ENCODE results near the gene ARHGEF19.
"Not testable (repeated sequence)": the region's sequence is repeated elsewhere in the genome, so short reads cannot be mapped to it uniquely, and the experiment has no call there.

Gene ARHGEF19

GRCh38 chr1:16231331-16232315 is 19.2 kb upstream of the ARHGEF19 start:
- H3K9me3 ChIP-seq (ENCODE audit: control insufficient read depth, low read depth, low read length): no peaks in the 10 kb centered on the region
- H3K9ac ChIP-seq (ENCODE audit: low read length): no peak overlapping the region
- peaks cover 38% of the 10 kb centered on the region for H3K27me3 ChIP-seq (ENCODE audit: control insufficient read depth, insufficient read depth, low read length)
- no peak overlapping the region for H3K4me3 ChIP-seq (ENCODE audit: low read length)
- H3K36me3 ChIP-seq (ENCODE audit: control insufficient read depth, low read depth, low read length): no peaks in the 10 kb centered on the region
- H3K27ac ChIP-seq (ENCODE audit: low read length): no peak overlapping the region
- peaks cover 9% of the 10 kb centered on the region for H3K4me1 ChIP-seq (ENCODE audit: control insufficient read depth, low read depth, low read length)

DNA sequence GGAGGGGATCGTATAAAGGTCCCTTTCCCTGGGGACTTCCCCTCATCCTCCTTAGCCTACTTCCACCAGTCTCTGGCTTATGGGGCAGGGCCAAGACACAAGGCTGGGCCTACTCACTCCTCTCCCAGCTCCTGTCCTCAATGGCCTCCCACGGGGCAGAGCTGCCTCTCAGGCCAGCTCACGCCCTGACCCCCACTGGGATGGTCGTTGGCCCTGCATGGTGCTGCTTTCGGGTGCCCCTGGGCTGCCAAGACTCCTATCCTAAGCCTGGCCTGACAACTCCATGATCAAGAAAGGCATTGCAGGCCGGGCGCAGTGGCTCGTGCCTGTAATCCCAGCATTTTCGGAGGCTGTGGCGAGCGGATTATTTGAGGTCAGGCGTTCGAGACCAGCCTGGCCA is 18.3 kb upstream of the ARHGEF19 start:
- peaks cover 42% of the 10 kb centered on the region for H3K27me3 ChIP-seq (ENCODE audit: control insufficient read depth, insufficient read depth, low read length)
- H3K36me3 ChIP-seq (ENCODE audit: control insufficient read depth, low read depth, low read length): no peaks in the 10 kb centered on the region
- H3K4me3 ChIP-seq (ENCODE audit: low read length): no peak overlapping the region
- peaks cover 15% of the 10 kb centered on the region for H3K4me1 ChIP-seq (ENCODE audit: control insufficient read depth, low read depth, low read length)
- no peak overlapping the region for H3K9ac ChIP-seq (ENCODE audit: low read length)
- H3K27ac ChIP-seq (ENCODE audit: low read length): no peak overlapping the region
- H3K9me3 ChIP-seq (ENCODE audit: control insufficient read depth, low read depth, low read length): no peaks in the 10 kb centered on the region

GRCh38 chr1:16229976-16230740 is 17.7 kb upstream of the ARHGEF19 start:
- Histone ChIP-seq H3K27me3 (ENCODE audit: control insufficient read depth, insufficient read depth, low read length) (peaks cover 48% of the 10 kb centered on the region), H3K9me3 (ENCODE audit: control insufficient read depth, low read depth, low read length) (no peaks in the 10 kb centered on the region), H3K36me3 (ENCODE audit: control insufficient read depth, low read depth, low read length) (no peaks in the 10 kb centered on the region), H3K27ac (ENCODE audit: low read length) (no peak overlapping the region), H3K9ac (ENCODE audit: low read length) (no peak overlapping the region), H3K4me1 (ENCODE audit: control insufficient read depth, low read depth, low read length) (peaks cover 15% of the 10 kb centered on the region), H3K4me3 (ENCODE audit: low read length) (no peak overlapping the region)

DNA sequence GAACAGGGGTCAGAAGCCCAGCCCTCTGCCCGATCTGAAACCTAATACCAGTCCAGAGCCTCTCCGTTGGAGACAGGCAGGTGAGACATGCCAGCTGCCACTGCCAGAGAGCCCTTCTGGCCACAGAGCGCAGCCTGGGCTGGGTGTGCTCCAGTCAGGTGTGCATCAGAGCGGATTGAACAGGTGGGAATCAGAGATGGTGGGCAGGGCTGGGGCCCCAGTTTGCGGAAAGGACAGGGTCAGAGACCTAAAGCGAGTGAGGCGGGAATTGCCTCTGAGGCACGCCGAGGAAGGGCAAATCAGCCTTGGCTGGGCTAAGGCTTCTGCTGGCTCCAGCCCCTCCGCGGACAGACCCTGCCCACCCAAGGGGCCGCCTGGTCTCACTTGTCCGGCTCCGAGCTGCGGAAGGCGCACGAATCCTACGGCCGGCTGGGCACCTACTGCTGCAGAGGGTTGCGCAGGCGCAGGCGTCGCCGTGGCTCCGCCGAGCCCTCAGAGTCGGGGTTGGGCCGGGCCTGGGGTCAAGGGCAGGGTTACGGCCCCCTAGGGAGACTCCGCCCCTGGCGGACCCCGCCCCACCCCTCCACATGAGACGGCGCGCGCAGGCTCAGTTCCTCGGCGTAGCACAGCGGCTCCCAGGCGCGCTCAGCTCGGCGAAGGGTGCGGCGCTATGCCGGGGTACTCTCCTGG is 14.2 kb upstream of the ARHGEF19 start:
- Histone ChIP-seq H3K27me3 (ENCODE audit: control insufficient read depth, insufficient read depth, low read length) (peaks cover 64% of the 10 kb centered on the region), H3K27ac (ENCODE audit: low read length) (no peak overlapping the region), H3K9me3 (ENCODE audit: control insufficient read depth, low read depth, low read length) (no peaks in the 10 kb centered on the region), H3K9ac (ENCODE audit: low read length) (peak overlapping the region; percentile 25), H3K4me3 (ENCODE audit: low read length) (peak overlapping the region; percentile 62), H3K36me3 (ENCODE audit: control insufficient read depth, low read depth, low read length) (no peaks in the 10 kb centered on the region), H3K4me1 (ENCODE audit: control insufficient read depth, low read depth, low read length) (peaks cover 15% of the 10 kb centered on the region)

GRCh38 chr1:16226129-16226489 is 13.7 kb upstream of the ARHGEF19 start:
- H3K9ac ChIP-seq (ENCODE audit: low read length): no peak overlapping the region
- no peaks in the 10 kb centered on the region for H3K9me3 ChIP-seq (ENCODE audit: control insufficient read depth, low read depth, low read length)
- H3K4me3 ChIP-seq (ENCODE audit: low read length): peak overlapping the region; percentile 62

GRCh38 chr1:16224472-16224871 is 12.0 kb upstream of the ARHGEF19 start:
- Histone ChIP-seq H3K36me3 (ENCODE audit: control insufficient read depth, low read depth, low read length) (no peaks in the 10 kb centered on the region), H3K9ac (ENCODE audit: low read length) (no peak overlapping the region), H3K9me3 (ENCODE audit: control insufficient read depth, low read depth, low read length) (no peaks in the 10 kb centered on the region), H3K27me3 (ENCODE audit: control insufficient read depth, insufficient read depth, low read length) (peaks cover 60% of the 10 kb centered on the region), H3K27ac (ENCODE audit: low read length) (no peak overlapping the region), H3K4me1 (ENCODE audit: control insufficient read depth, low read depth, low read length) (peaks cover 15% of the 10 kb centered on the region), H3K4me3 (ENCODE audit: low read length) (no peak overlapping the region)

More at GRCh38 chr1:16226129-16226489, 13.7 kb upstream of the ARHGEF19 start:
- Histone ChIP-seq H3K27me3 (ENCODE audit: control insufficient read depth, insufficient read depth, low read length) (peaks cover 64% of the 10 kb centered on the region), H3K4me1 (ENCODE audit: control insufficient read depth, low read depth, low read length) (peaks cover 15% of the 10 kb centered on the region), H3K27ac (ENCODE audit: low read length) (no peak overlapping the region), H3K36me3 (ENCODE audit: control insufficient read depth, low read depth, low read length) (no peaks in the 10 kb centered on the region)

GRCh38 chr1:16222716-16223115 is 10.3 kb upstream of the ARHGEF19 start:
- not testable (repeated sequence) for H3K9me3 ChIP-seq (ENCODE audit: control insufficient read depth, low read depth, low read length); H3K9ac ChIP-seq (ENCODE audit: low read length); H3K4me1 ChIP-seq (ENCODE audit: control insufficient read depth, low read depth, low read length); H3K4me3 ChIP-seq (ENCODE audit: low read length); H3K27ac ChIP-seq (ENCODE audit: low read length); H3K36me3 ChIP-seq (ENCODE audit: control insufficient read depth, low read depth, low read length)
- peaks cover 42% of the 10 kb centered on the region for H3K27me3 ChIP-seq (ENCODE audit: control insufficient read depth, insufficient read depth, low read length)

DNA sequence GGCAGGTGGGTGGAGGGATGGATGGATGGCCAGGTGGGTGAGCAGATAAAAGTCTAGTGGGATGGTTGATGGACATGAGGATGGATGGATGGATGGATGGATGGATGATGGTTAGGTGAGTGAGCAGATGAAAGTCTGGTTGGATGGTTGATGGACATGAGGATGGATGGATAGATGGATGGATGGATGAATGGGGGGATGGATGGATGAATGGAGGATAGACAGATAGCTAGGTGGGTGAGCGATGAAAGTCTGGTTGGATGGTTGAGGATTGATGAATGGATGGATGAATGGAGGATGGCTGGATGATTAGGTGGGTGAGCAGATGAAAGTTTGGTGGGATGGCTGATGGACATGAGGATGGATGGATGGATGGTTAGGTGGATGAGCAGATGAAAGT is 9.0 kb upstream of the ARHGEF19 start:
- no peaks in the 10 kb centered on the region for H3K36me3 ChIP-seq (ENCODE audit: control insufficient read depth, low read depth, low read length)
- H3K4me1 ChIP-seq (ENCODE audit: control insufficient read depth, low read depth, low read length): peaks cover 7% of the 10 kb centered on the region
- peaks cover 38% of the 10 kb centered on the region for H3K27me3 ChIP-seq (ENCODE audit: control insufficient read depth, insufficient read depth, low read length)
- no peak overlapping the region for H3K9ac ChIP-seq (ENCODE audit: low read length)
- no peak overlapping the region for H3K4me3 ChIP-seq (ENCODE audit: low read length)
- no peak overlapping the region for H3K27ac ChIP-seq (ENCODE audit: low read length)
- H3K9me3 ChIP-seq (ENCODE audit: control insufficient read depth, low read depth, low read length): no peaks in the 10 kb centered on the region

- Histone ChIP-seq H3K4me3 (ENCODE audit: low read length) (no peak overlapping the region), H3K27ac (ENCODE audit: low read length) (no peak overlapping the region), H3K27me3 (ENCODE audit: control insufficient read depth, insufficient read depth, low read length) (peaks cover 26% of the 10 kb centered on the region), H3K4me1 (ENCODE audit: control insufficient read depth, low read depth, low read length) (peaks cover 3% of the 10 kb centered on the region), H3K36me3 (ENCODE audit: control insufficient read depth, low read depth, low read length) (no peaks in the 10 kb centered on the region), H3K9me3 (ENCODE audit: control insufficient read depth, low read depth, low read length) (no peaks in the 10 kb centered on the region), H3K9ac (ENCODE audit: low read length) (no peak overlapping the region)
Observed at GRCh38 chr1:16219968-16220500, 7.6 kb upstream of the ARHGEF19 start.

- H3K9ac ChIP-seq (ENCODE audit: low read length): no peak overlapping the region
- H3K4me1 ChIP-seq (ENCODE audit: control insufficient read depth, low read depth, low read length): peaks cover 3% of the 10 kb centered on the region
- H3K36me3 ChIP-seq (ENCODE audit: control insufficient read depth, low read depth, low read length): no peaks in the 10 kb centered on the region
- H3K27me3 ChIP-seq (ENCODE audit: control insufficient read depth, insufficient read depth, low read length): peaks cover 14% of the 10 kb centered on the region
- H3K4me3 ChIP-seq (ENCODE audit: low read length): no peak overlapping the region
- H3K27ac ChIP-seq (ENCODE audit: low read length): no peak overlapping the region
- H3K9me3 ChIP-seq (ENCODE audit: control insufficient read depth, low read depth, low read length): no peaks in the 10 kb centered on the region
Observed at GRCh38 chr1:16218674-16219071, 6.2 kb upstream of the ARHGEF19 start.

- H3K4me1 ChIP-seq (ENCODE audit: control insufficient read depth, low read depth, low read length): peaks cover 6% of the 10 kb centered on the region
- H3K27ac ChIP-seq (ENCODE audit: low read length): no peak overlapping the region
- no peaks in the 10 kb centered on the region for H3K36me3 ChIP-seq (ENCODE audit: control insufficient read depth, low read depth, low read length)
- peaks cover 10% of the 10 kb centered on the region for H3K27me3 ChIP-seq (ENCODE audit: control insufficient read depth, insufficient read depth, low read length)
- H3K9me3 ChIP-seq (ENCODE audit: control insufficient read depth, low read depth, low read length): no peaks in the 10 kb centered on the region
- peak overlapping the region; percentile 52 for H3K4me3 ChIP-seq (ENCODE audit: low read length)
- H3K9ac ChIP-seq (ENCODE audit: low read length): no peak overlapping the region
Observed at GRCh38 chr1:16218014-16218673, 5.7 kb upstream of the ARHGEF19 start.

Data from iPS-18a (cell line).